SK-N-MC (cell line): ENCODE data around the gene MAP4K4.

Source experiments
- EZH2 ChIP-seq: fragments of 200-600 bp; sonication (generic); IDR thresholded peaks from one replicate; pipeline ENCODE4 v1.6.1; 2017; ENCODE audit warnings: antibody characterized with exemption
- FOXP2 ChIP-seq: optimal IDR thresholded peaks from 2 replicates; pipeline ENCODE3; 2011; ENCODE audit warnings: mild to moderate bottlenecking, moderate library complexity; ENCODE audit not compliant: insufficient read depth; ENCODE audit errors: extremely low read length, control extremely low read depth
- POLR2AphosphoS5 ChIP-seq: IDR thresholded peaks from 2 replicates; pipeline ENCODE4 v1.6.1; 2012; ENCODE audit warnings: mild to moderate bottlenecking, low read depth, low read length, borderline replicate concordance

- TF ChIP-seq POLR2AphosphoS5, result no peak
- no peak for TF ChIP-seq EZH2
- TF ChIP-seq FOXP2, result no peak
Measured at GRCh38 chr2:101905746-101906336, 208.3 kb downstream of the MAP4K4 start.
